CD4-positive, alpha-beta memory T cell (primary cell): ENCODE data around the gene RNF214. TPM values are rescaled to one million over a fixed set of nuclear protein-coding genes. Genes with fewer than 3 reads are reported as not detected.
"Not testable (repeated sequence)": the region's sequence is repeated elsewhere in the genome, so short reads cannot be mapped to it uniquely, and the experiment has no call there.

Source experiments
- CTCF ChIA-PET: fragments of 350-600 bp; sonication (Branson Sonifier 250); formaldehyde crosslinking; loops from one replicate; lab custom pipeline; 2021; ENCODE audit warnings: inconsistent platforms; ENCODE audit not compliant: partially characterized antibody; lab: Charles Lee
- POLR2A ChIA-PET: fragments of 350-600 bp; sonication (Branson Sonifier 250); formaldehyde crosslinking; loops from one replicate; lab custom pipeline; 2021; ENCODE audit not compliant: partially characterized antibody; lab: Charles Lee
- DNase-seq, 5 donors: peaks; one replicate each; pipeline versions ENCODE4 v3.0.0 to v3.0.0-alpha.2; 2020 to 2022; ENCODE audit warnings: mixed read lengths in 1 of 5
- H3K27ac ChIP-seq: one replicate; pipeline ENCODE4 v1.7.0; 2013; ENCODE audit warnings: low read depth, low read length
- H3K27me3 ChIP-seq: 2 replicates; pipeline ENCODE4 v1.7.0; 2013; ENCODE audit warnings: mild to moderate bottlenecking, low read length, moderate library complexity; ENCODE audit not compliant: insufficient read depth
- H3K36me3 ChIP-seq: 2 replicates; pipeline ENCODE4 v1.7.0; 2013; ENCODE audit warnings: mild to moderate bottlenecking, low read length, moderate library complexity; ENCODE audit not compliant: insufficient read depth
- H3K4me1 ChIP-seq: 2 replicates; pipeline ENCODE4 v1.7.0; 2013; ENCODE audit warnings: mild to moderate bottlenecking, low read length, moderate library complexity; ENCODE audit not compliant: insufficient read depth
- H3K4me3 ChIP-seq, 2 donors: one replicate each; pipeline ENCODE4 v1.7.0; 2013; ENCODE audit warnings: low read length in 2 of 2, mild to moderate bottlenecking in 1 of 2
- H3K9me3 ChIP-seq, 2 donors: one replicate each; pipeline ENCODE4 v1.7.0; 2013; ENCODE audit warnings: low read length in 2 of 2, control low read depth in 1 of 2; ENCODE audit not compliant: control insufficient read depth in 1 of 2
- H3K27ac Mint-ChIP-seq, 7 donors: one replicate each; pipeline ENCODE4 v1.8.0; 2020 to 2021; ENCODE audit warnings: mixed read lengths in 7 of 7, mild to moderate bottlenecking in 6 of 7, inconsistent platforms in 3 of 7, moderate library complexity in 3 of 7
- H3K27me3 Mint-ChIP-seq, 2 donors: one replicate each; pipeline ENCODE4 v1.8.0; 2020 to 2021; ENCODE audit warnings: mixed read lengths in 2 of 2
- H3K36me3 Mint-ChIP-seq, 2 donors: one replicate each; pipeline ENCODE4 v1.8.0; 2020 to 2021; ENCODE audit warnings: mixed read lengths in 2 of 2, inconsistent platforms in 1 of 2, mild to moderate bottlenecking in 1 of 2
- H3K4me1 Mint-ChIP-seq, 4 donors: one replicate each; pipeline ENCODE4 v1.8.0; 2020 to 2021; ENCODE audit warnings: mixed read lengths in 4 of 4, mild to moderate bottlenecking in 1 of 4
- H3K4me3 Mint-ChIP-seq, 8 donors: one replicate each; pipeline ENCODE4 v1.8.0; 2020 to 2021; ENCODE audit warnings: mixed read lengths in 8 of 8, mild to moderate bottlenecking in 7 of 8, moderate library complexity in 6 of 8, inconsistent platforms in 3 of 8
- H3K9me3 Mint-ChIP-seq, 8 donors: one replicate each; pipeline ENCODE4 v1.8.0; 2020 to 2021; ENCODE audit warnings: mixed read lengths in 8 of 8, mild to moderate bottlenecking in 5 of 8, inconsistent platforms in 3 of 8, moderate library complexity in 1 of 8
- intact Hi-C: fragments of 100-400 bp; cut with micrococcal nuclease; formaldehyde crosslinking; loops from one replicate; pipeline ENCODE4 v1.15.1; 2023
- polyA plus RNA-seq, 2 donors: library from polyadenylated mRNA; unstranded; fragments of 300-500 nt; fragmentation: Illumina TruSeq; gene quantifications; one replicate each; pipeline ENCODE4 v1.2.3, GENCODE V29; 2021
- total RNA-seq, 2 experiments: library from RNA; stranded (reverse); gene quantifications; one replicate each; pipeline ENCODE4 v1.2.3, GENCODE V29; 2021

Gene RNF214
- total and polyA plus RNA-seq, 4 experiments from 2014 or later: 20.7 to 50.1 (median 43.4) TPM

DNA sequence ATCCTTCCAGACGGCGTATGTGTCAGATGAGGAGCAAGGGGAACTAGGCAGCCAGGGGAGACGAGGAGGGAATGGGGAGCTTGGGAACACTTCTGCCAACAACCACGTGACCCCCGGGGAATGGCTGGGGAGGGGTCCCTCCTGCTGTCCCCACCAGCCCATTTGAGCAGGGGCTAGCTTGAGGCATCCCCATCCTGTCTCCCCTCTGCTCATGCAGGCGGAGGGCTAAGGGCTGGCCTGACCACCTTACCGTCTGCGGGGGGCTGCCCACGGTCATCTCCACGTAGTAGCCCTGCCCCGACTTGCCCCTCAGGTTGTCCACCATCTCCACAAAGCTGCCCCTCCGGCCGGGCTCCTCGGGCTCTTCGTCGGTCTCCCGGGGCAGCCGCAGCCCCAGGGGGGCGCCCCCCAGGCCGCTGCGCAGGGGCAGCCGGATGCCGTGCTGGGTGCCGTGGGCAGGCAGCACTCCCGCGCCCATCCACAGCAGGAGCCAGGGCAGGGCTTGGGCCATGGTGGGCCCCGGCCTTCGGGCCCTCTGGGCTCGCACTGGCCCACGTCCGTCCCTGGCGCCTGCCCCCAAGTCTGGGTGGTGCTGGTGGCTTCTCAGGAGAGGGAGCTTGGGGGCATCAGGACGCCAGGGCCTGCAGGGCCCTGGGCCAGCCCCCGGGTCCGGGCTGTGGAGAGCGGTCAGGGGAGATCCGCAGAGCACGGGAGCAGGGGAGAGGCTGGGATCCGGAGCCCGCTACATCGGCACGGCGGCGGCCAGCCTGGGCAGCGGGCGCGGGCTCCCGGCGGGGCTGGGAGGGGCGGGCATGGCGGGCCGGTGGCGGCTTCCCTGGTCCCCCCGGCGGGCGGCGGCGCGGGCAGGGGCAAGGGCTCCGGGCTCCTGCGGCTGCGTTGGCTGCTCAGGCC, 83.1 kb downstream of the RNF214 start:
- Histone ChIP-seq H3K4me1 (peaks cover 17% of the 10 kb centered on the region), H3K9me3 (no peaks in the 10 kb centered on the region), H3K27ac (peak overlapping the region; percentile 26), H3K36me3 (no peaks in the 10 kb centered on the region), H3K27me3 (peaks cover 7% of the 10 kb centered on the region), H3K4me3 (peak overlapping the region in 1 of 2 donors; percentile 63)
- Mint-ChIP-seq H3K4me1 (peaks cover 4 to 19% (median 12%) of the 10 kb centered on the region in 4 donors), H3K27ac (peak overlapping the region in 4 of 7 donors; percentile 15 to 89 (median 72)), H3K27me3 (peaks cover 3 to 7% of the 10 kb centered on the region in 2 donors), H3K4me3 (peak overlapping the region; percentile 86 to 92 (median 89)), H3K9me3 (no peaks in the 10 kb centered on the region), H3K36me3 (no peaks in the 10 kb centered on the region)
- CTCF ChIA-PET: interaction anchor here (0.8 to 2.5 kb wide), 4 partner anchors 12 to 89 kb away, joined by 3 to 10 read pairs (median 4); partner anchors contain the start of gene CEP164
- intact Hi-C loops: no loop called here
- DNase-seq: peak in 4 of 5 donors; percentile 4 to 26 (median 18)
- POLR2A ChIA-PET: interaction anchor here (0.6 to 2.9 kb wide), 7 partner anchors 13 to 137 kb away, joined by 3 to 20 read pairs (median 4); partner anchors contain the start of genes CEP164, PCSK7 and SIDT2

DNA sequence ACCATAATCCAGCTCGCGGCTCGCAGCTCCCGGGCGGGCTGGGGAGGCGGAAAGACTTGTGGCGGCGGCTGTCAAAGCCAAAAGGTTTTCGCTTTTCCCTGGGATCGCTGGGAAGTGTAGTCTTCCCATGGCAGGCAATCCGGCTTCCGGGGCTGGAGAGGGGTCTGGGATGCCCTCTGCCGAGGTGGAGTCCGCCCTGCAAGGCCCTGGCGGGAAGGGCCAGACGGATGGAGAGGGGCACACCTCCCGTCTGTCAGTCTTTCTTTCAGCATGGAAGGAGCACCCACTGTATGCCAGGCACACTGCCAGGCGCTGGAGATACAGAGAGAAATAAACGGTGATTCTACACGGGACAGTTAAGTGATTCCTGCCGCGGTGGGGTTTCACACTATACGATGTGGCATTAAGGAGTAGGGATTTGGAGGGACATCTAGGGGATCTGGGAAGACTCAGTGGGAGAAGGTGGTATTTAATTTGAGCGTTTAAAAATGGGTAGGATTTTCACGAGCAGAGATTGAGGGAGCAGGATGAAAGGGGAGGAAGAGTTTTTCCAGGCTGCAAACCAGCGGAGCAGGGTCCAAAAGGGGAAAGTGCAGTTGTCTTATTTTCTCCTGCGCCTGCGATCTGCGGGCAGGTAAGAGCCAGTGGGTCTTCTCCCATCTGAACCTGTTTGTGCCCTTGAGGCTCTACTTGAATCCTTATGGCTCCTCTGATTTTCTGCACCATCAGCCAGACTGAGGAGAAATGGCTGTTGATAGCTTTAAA, 83.9 kb downstream of the RNF214 start, which contains the start of gene BACE1:
Gene BACE1 (minus strand): TSS at position 60 of the 765 bp plus-strand sequence. CDS start 461 bp downstream, outside the sequence.
- Histone ChIP-seq H3K27ac (peak within 1 kb of the TSS; percentile 26), H3K4me1 (peaks cover 17% of the 10 kb centered on the region), H3K9me3 (no peaks in the 10 kb centered on the region), H3K27me3 (peaks cover 7% of the 10 kb centered on the region), H3K36me3 (no peaks in the 10 kb centered on the region), H3K4me3 (peak within 1 kb of the TSS; percentile 39 to 63)
- POLR2A ChIA-PET: interaction anchor here (0.7 to 2.9 kb wide), 5 partner anchors 12 to 138 kb away, joined by 3 to 20 read pairs (median 4); partner anchors contain the start of genes CEP164 and SIDT2
- no peaks in the 10 kb centered on the region for H3K36me3 Mint-ChIP-seq
- CTCF ChIA-PET: interaction anchor here (0.8 to 2.5 kb wide), 4 partner anchors 11 to 90 kb away, joined by 3 to 10 read pairs (median 4); partner anchors contain the start of gene CEP164
- peak within 1 kb of the TSS in 5 of 7 donors; percentile 39 to 89 (median 68) for H3K27ac Mint-ChIP-seq
- DNase-seq: peak in 3 of 5 donors; percentile 5 to 17 (median 11)
- intact Hi-C loops: no loop called here
- peak within 1 kb of the TSS; percentile 86 to 92 (median 89) for H3K4me3 Mint-ChIP-seq
- H3K27me3 Mint-ChIP-seq: peaks cover 3 to 7% of the 10 kb centered on the region in 2 donors
- H3K4me1 Mint-ChIP-seq: peaks cover 4 to 19% (median 12%) of the 10 kb centered on the region in 4 donors
- H3K9me3 Mint-ChIP-seq: no peaks in the 10 kb centered on the region

GRCh38 chr11:117318738-117319137, 86.3 kb downstream of the RNF214 start:
- no peaks in the 10 kb centered on the region for H3K9me3 ChIP-seq
- peaks cover 17% of the 10 kb centered on the region for H3K4me1 ChIP-seq
- Mint-ChIP-seq H3K27ac (peak overlapping the region in 1 of 7 donors; percentile 19), H3K4me1 (peaks cover 4 to 19% (median 12%) of the 10 kb centered on the region in 4 donors), H3K27me3 (peaks cover 3 to 7% of the 10 kb centered on the region in 2 donors), H3K4me3 (no peak overlapping the region), H3K9me3 (no peaks in the 10 kb centered on the region), H3K36me3 (no peaks in the 10 kb centered on the region)
- no peaks in the 10 kb centered on the region for H3K36me3 ChIP-seq
- H3K27me3 ChIP-seq: peaks cover 7% of the 10 kb centered on the region
- H3K27ac ChIP-seq: no peak overlapping the region
- CTCF ChIA-PET: no interaction called here
- intact Hi-C loops: no loop called here
- POLR2A ChIA-PET: interaction anchor here (1.4 kb wide), 1 partner anchor 9 kb away, joined by 5 read pairs; the partner anchor contains the start of gene CEP164
- DNase-seq: no peak
- H3K4me3 ChIP-seq: no peak overlapping the region

DNA sequence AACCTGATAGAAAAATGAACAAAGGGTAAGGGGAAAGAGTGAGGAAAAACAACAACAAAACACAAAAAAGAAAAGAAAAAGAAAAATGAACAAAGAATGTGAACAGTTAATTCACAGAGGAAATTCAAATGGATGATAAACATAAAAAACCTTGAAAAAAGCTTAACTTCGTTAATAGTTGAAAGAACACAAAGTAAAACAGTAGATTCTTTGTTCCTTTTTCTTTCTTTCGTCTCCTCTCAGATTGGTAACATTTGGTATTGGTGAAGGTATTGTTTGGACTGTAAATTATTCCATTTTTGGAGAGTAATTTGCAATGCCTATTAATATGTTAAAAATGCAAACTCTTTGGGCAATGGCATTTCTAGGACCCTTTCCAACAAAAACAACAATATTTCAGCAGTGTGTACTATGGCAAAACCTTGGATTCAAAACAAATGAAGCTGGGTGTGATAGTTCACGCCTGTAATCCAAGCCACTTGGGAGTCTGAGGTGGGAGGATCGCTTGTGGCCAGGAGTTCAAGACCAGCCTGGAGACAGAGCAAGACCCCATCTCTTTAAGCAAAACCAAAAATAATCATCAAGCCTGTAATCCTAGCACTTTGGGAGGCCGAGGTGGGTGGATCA, 86.9 kb downstream of the RNF214 start:
- no peak overlapping the region for H3K4me3 Mint-ChIP-seq
- H3K9me3 ChIP-seq: no peaks in the 10 kb centered on the region
- DNase-seq: no peak
- peaks cover 3 to 7% of the 10 kb centered on the region in 2 donors for H3K27me3 Mint-ChIP-seq
- no peaks in the 10 kb centered on the region for H3K36me3 Mint-ChIP-seq
- peak overlapping the region in 1 of 7 donors; percentile 19 for H3K27ac Mint-ChIP-seq
- peaks cover 4 to 15% (median 11%) of the 10 kb centered on the region in 4 donors for H3K4me1 Mint-ChIP-seq
- intact Hi-C loops: no loop called here
- no peaks in the 10 kb centered on the region for H3K36me3 ChIP-seq
- CTCF ChIA-PET: interaction anchor here (0.8 kb wide), 1 partner anchor 39 kb away, joined by 3 read pairs; no protein-coding TSS in a partner anchor
- peaks cover 16% of the 10 kb centered on the region for H3K4me1 ChIP-seq
- H3K27me3 ChIP-seq: peaks cover 7% of the 10 kb centered on the region
- POLR2A ChIA-PET: interaction anchor here (1.4 kb wide), 1 partner anchor 8 kb away, joined by 5 read pairs; the partner anchor contains the start of gene CEP164
- H3K9me3 Mint-ChIP-seq: no peaks in the 10 kb centered on the region
- H3K4me3 ChIP-seq: no peak overlapping the region
- H3K27ac ChIP-seq: no peak overlapping the region

DNA sequence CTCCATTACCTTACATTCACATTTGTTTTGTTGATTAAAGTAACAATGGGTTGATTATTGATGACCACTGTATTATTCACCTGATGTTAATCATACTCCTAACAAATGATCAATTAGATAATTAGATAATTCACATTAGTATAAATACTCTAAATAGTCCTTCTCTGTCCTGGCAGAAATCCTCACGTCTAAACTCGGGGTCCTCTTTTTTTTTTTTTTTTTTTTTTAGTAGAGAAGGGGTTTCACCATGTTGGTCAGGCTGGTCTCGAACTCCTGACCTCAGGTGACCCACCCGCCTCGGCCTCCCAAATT, 94.7 kb downstream of the RNF214 start:
- Histone ChIP-seq H3K4me3 (peak overlapping the region in 1 of 2 donors; percentile 76), H3K4me1 (peaks cover 19% of the 10 kb centered on the region)
- H3K9me3 Mint-ChIP-seq, H3K27ac ChIP-seq, H3K36me3 ChIP-seq, H3K27me3 Mint-ChIP-seq, H3K9me3 ChIP-seq, H3K36me3 Mint-ChIP-seq, H3K27me3 ChIP-seq, H3K4me1 Mint-ChIP-seq, DNase-seq: not testable (repeated sequence)
- ChIA-PET CTCF (interaction anchor here (0.7 to 5.5 kb wide), 6 partner anchors 12 to 100 kb away, joined by 3 to 28 read pairs (median 4); partner anchors contain the start of genes BACE1 and PCSK7), POLR2A (interaction anchor here (0.6 to 4.2 kb wide), 17 partner anchors 9 to 674 kb away, joined by 3 to 68 read pairs (median 5); partner anchors contain the start of genes BACE1, PAFAH1B2, PCSK7 and RNF214)
- intact Hi-C loops: loop anchor here (1.0 to 2.0 kb wide), 3 partner anchors 46 to 149 kb away; partner anchors contain the start of genes PCSK7, RNF214 and SIDT2
- Mint-ChIP-seq H3K27ac (peak overlapping the region in 1 of 7 donors; percentile 59), H3K4me3 (peak overlapping the region in 1 of 8 donors; percentile 60)
